HepG2 (cell line): ENCODE results near the gene TTC19. TPM values are rescaled to one million over a fixed set of nuclear protein-coding genes. Genes with fewer than 3 reads are reported as not detected.

Experiments used
- ARNT ChIP-seq: fragments of 450-650 bp; IDR thresholded peaks from 2 replicates; pipeline ENCODE4 v1.6.1; 2017
- ATAD3A ChIP-seq: sonication (generic); formaldehyde crosslinking; IDR thresholded peaks from 2 replicates; pipeline ENCODE4 v1.4.0; 2020; ENCODE audit warnings: missing genetic modification reagents
- DR1 ChIP-seq: sonication (generic); formaldehyde crosslinking; IDR thresholded peaks from 2 replicates; pipeline ENCODE4 v1.8.0; 2021; ENCODE audit warnings: mild to moderate bottlenecking, missing genetic modification reagents, inconsistent platforms
- EP300 ChIP-seq, 3 experiments: sonication (generic) in 1 of 3; formaldehyde crosslinking in 1 of 3; IDR thresholded peaks; 2 replicates each; pipeline versions ENCODE4 v1.5.1 to v1.6.1; 2011 to 2020; ENCODE audit warnings: low read depth in 2 of 3, low read length in 2 of 3, borderline replicate concordance in 1 of 3, improper control_type of control experiment in 1 of 3, mild to moderate bottlenecking in 1 of 3, missing genetic modification reagents in 1 of 3, moderate library complexity in 1 of 3
- GABPA ChIP-seq, 2 experiments: IDR thresholded peaks; 2 replicates each; pipeline ENCODE4 v1.6.1; 2011 to 2016; ENCODE audit warnings: low read depth in 2 of 2, low read length in 1 of 2, missing biosample characterization in 1 of 2, missing genetic modification characterization in 1 of 2
- MTF1 ChIP-seq: sonication (generic); formaldehyde crosslinking; IDR thresholded peaks from 2 replicates; pipeline ENCODE4 v1.5.0; 2020; ENCODE audit warnings: missing genetic modification reagents
- PAF1 ChIP-seq: IDR thresholded peaks from 2 replicates; pipeline ENCODE4 v1.6.1; 2016; ENCODE audit warnings: missing genetic modification reagents, missing compliant biosample characterization
- POLR2AphosphoS5 ChIP-seq: IDR thresholded peaks from 2 replicates; pipeline ENCODE4 v1.6.1; 2012; ENCODE audit warnings: low read depth, low read length
- THAP11 ChIP-seq: IDR thresholded peaks from 2 replicates; pipeline ENCODE4 v1.6.1; 2016; ENCODE audit warnings: missing biosample characterization, missing genetic modification reagents
- THAP8 ChIP-seq: sonication (generic); formaldehyde crosslinking; IDR thresholded peaks from 2 replicates; pipeline ENCODE4 v1.5.1; 2020; ENCODE audit warnings: missing genetic modification reagents, mild to moderate bottlenecking, borderline replicate concordance
- ZMAT3 ChIP-seq: sonication (generic); formaldehyde crosslinking; conservative IDR thresholded peaks from 2 replicates; pipeline ENCODE4 v1.7.0; 2021; ENCODE audit warnings: missing genetic modification reagents
- ZNF10 ChIP-seq: sonication (generic); formaldehyde crosslinking; IDR thresholded peaks from 2 replicates; pipeline ENCODE4 v1.4.0; 2020; ENCODE audit warnings: mild to moderate bottlenecking, low read depth, missing genetic modification reagents, borderline replicate concordance
- ZNF124 ChIP-seq: sonication (generic); formaldehyde crosslinking; IDR thresholded peaks from 2 replicates; pipeline ENCODE4 v1.4.0; 2020; ENCODE audit warnings: missing genetic modification reagents
- ZNF263 ChIP-seq: sonication (generic); formaldehyde crosslinking; IDR thresholded peaks from 2 replicates; pipeline ENCODE4 v1.4.0; 2020; ENCODE audit warnings: missing genetic modification reagents
- ZNF317 ChIP-seq: sonication (generic); formaldehyde crosslinking; IDR thresholded peaks from 2 replicates; pipeline ENCODE4 v1.5.0; 2020; ENCODE audit warnings: mild to moderate bottlenecking, missing genetic modification reagents
- ZNF335 ChIP-seq: sonication (generic); formaldehyde crosslinking; IDR thresholded peaks from 2 replicates; pipeline ENCODE4 v1.4.0; 2020; ENCODE audit warnings: missing genetic modification reagents
- ZNF354B ChIP-seq: sonication (generic); formaldehyde crosslinking; IDR thresholded peaks from 2 replicates; pipeline ENCODE4 v1.8.0; 2022; ENCODE audit warnings: mild to moderate bottlenecking, missing genetic modification reagents
- ZNF430 ChIP-seq: sonication (generic); formaldehyde crosslinking; IDR thresholded peaks from 2 replicates; pipeline ENCODE4 v1.9.0; 2021; ENCODE audit warnings: mild to moderate bottlenecking, missing genetic modification reagents
- ZNF501 ChIP-seq: sonication (generic); formaldehyde crosslinking; IDR thresholded peaks from 2 replicates; pipeline ENCODE4 v1.5.1; 2020; ENCODE audit warnings: mild to moderate bottlenecking, moderate library complexity, missing genetic modification reagents
- ZNF512 ChIP-seq: sonication (generic); formaldehyde crosslinking; IDR thresholded peaks from 2 replicates; pipeline ENCODE4 v1.4.0; 2020; ENCODE audit warnings: mild to moderate bottlenecking, missing genetic modification reagents
- ZNF737 ChIP-seq: sonication (generic); formaldehyde crosslinking; IDR thresholded peaks from 2 replicates; pipeline ENCODE4 v1.5.0; 2020; ENCODE audit warnings: missing genetic modification reagents, mild to moderate bottlenecking, borderline replicate concordance
- ZNF761 ChIP-seq: sonication (generic); formaldehyde crosslinking; conservative IDR thresholded peaks from 2 replicates; pipeline ENCODE4 v1.4.0; 2020; ENCODE audit warnings: mild to moderate bottlenecking, missing genetic modification reagents
- ZNF773 ChIP-seq: sonication (generic); formaldehyde crosslinking; IDR thresholded peaks from 2 replicates; pipeline ENCODE4 v1.4.0; 2020; ENCODE audit warnings: missing genetic modification reagents, borderline replicate concordance
- ZSCAN12 ChIP-seq: sonication (generic); formaldehyde crosslinking; IDR thresholded peaks from 2 replicates; pipeline ENCODE4 v1.9.0; 2021; ENCODE audit warnings: mild to moderate bottlenecking, missing genetic modification reagents
- polyA plus RNA-seq, 8 experiments: library from polyadenylated mRNA; depleted of rRNA in 3 of 8; stranded (reverse) in 7 of 8; unstranded in 1 of 8; fragments of >200 nt; fragmentation: Illumina TruSeq in 4 of 8; extraction: Trizol in 4 of 8; gene quantifications; 2 replicates each; pipeline versions ENCODE4 v1.2.1 to v1.2.3, GENCODE V29; 2011 to 2016; ENCODE audit warnings: low read depth in 4 of 8, missing spikeins in 1 of 8, mixed read lengths in 1 of 8; ENCODE audit not compliant: insufficient read depth in 1 of 8
- total RNA-seq, 5 experiments: library from RNA; depleted of rRNA; stranded (reverse); fragments of >200 nt; fragmentation: Illumina TruSeq; extraction: Trizol; gene quantifications; 2 replicates each; pipeline ENCODE4 v1.2.3, GENCODE V29; 2016; ENCODE audit warnings: low read depth in 1 of 5
- TF ChIP-seq, protein P1 (sequence below): sonication (generic); formaldehyde crosslinking; IDR thresholded peaks from 2 replicates; pipeline ENCODE4 v1.4.0; 2020; ENCODE audit warnings: missing genetic modification reagents
- TF ChIP-seq, protein P2 (sequence below): sonication (generic); formaldehyde crosslinking; IDR thresholded peaks from 2 replicates; pipeline ENCODE4 v1.5.0; 2020; ENCODE audit warnings: missing genetic modification reagents, mild to moderate bottlenecking, borderline replicate concordance

TTC19 gene
- total and polyA plus RNA-seq, 2 of the 13 experiments (the other 11 are each of a cell fraction or from before 2014, with no cell fraction given): 4.4 to 24.3 TPM

DNA sequence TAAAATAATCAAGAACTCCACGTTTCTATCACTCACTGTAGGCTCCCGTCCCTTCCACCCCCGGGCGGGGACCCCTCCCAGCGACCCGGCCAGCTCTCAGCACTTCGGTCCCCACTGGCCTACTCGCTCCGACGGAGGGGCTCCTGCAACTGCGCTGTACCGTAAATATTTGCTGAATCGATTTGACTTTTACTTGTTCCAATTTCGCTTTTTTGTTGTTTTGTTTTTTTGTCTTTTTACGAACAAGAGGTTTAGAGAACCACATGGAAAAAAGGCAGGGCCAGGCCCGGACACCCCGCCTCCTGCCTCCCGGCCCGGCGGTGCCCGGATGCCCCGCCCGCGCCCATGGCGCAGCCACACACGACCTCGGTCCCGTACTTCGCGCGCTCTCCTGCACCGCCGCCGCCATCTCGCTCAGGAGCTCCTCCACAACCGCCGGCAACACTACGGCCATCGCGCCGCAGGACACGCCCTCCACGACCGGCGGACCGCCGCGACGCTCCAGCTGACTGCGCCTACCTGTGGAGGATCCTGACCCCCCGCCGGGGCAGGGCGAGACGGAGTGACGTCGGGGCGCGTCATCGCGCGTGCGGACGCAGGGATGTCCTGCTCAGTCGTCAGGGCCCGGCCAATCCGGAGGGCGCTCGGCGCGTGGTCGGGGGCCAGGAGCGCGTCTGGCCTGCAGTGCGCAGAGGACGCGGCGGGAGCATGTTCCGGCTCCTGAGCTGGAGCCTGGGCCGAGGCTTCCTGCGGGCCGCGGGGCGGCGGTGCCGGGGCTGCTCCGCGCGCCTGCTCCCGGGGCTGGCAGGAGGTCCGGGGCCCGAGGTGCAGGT, at the start of gene TTC19, which contains the start of gene ZSWIM7 (continued):
- TF ChIP-seq POLR2AphosphoS5: peak; percentile 85
- TF ChIP-seq ZNF263: peak; percentile 74
- TF ChIP-seq ZNF512 (CRISPR knock-in tag): no peak
- no peak for TF ChIP-seq ZNF737 (CRISPR knock-in tag)
- TF ChIP-seq, protein P1, sequence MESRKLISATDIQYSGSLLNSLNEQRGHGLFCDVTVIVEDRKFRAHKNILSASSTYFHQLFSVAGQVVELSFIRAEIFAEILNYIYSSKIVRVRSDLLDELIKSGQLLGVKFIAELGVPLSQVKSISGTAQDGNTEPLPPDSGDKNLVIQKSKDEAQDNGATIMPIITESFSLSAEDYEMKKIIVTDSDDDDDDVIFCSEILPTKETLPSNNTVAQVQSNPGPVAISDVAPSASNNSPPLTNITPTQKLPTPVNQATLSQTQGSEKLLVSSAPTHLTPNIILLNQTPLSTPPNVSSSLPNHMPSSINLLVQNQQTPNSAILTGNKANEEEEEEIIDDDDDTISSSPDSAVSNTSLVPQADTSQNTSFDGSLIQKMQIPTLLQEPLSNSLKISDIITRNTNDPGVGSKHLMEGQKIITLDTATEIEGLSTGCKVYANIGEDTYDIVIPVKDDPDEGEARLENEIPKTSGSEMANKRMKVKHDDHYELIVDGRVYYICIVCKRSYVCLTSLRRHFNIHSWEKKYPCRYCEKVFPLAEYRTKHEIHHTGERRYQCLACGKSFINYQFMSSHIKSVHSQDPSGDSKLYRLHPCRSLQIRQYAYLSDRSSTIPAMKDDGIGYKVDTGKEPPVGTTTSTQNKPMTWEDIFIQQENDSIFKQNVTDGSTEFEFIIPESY (CRISPR knock-in tag): no peak
- TF ChIP-seq ATAD3A (CRISPR knock-in tag): no peak
- peak; percentile 66; the same call in 1 of the 2 replicates for TF ChIP-seq THAP8 (CRISPR knock-in tag)
- TF ChIP-seq ZNF773 (CRISPR knock-in tag): peak; percentile 80; the same call in 1 of the 2 replicates
- TF ChIP-seq ZNF430 (CRISPR knock-in tag): no peak; the same call in 1 of the 2 replicates
- no peak for TF ChIP-seq EP300 (IDR thresholded peaks at IDR 0.05; ENCODE audit: low read depth in 2 of 2, low read length in 2 of 2)
- TF ChIP-seq EP300 (CRISPR knock-in tag; IDR thresholded peaks at IDR 0.05; ENCODE audit: borderline replicate concordance): peak; percentile 77; the same call in 1 of the 2 replicates
- TF ChIP-seq ZNF335 (CRISPR knock-in tag): 0 out of 2 replicates have a peak, but pooled peaks have one; percentile 43
- peak; percentile 87 for TF ChIP-seq ZNF124
- peak; percentile 88 for TF ChIP-seq ZMAT3 (CRISPR knock-in tag)
- TF ChIP-seq ZNF317: 0 out of 2 replicates have a peak, but pooled peaks have one; percentile 40
- TF ChIP-seq, protein P2, sequence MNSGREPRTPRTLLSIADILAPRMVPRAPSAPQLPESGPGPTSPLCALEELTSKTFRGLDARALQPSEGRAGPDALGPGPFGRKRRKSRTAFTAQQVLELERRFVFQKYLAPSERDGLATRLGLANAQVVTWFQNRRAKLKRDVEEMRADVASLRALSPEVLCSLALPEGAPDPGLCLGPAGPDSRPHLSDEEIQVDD (CRISPR knock-in tag): peak; percentile 90
- peak; percentile 88 for TF ChIP-seq THAP11
- no peak for TF ChIP-seq PAF1
- TF ChIP-seq ZNF501 (CRISPR knock-in tag): 0 out of 2 replicates have a peak, but pooled peaks have one; percentile 79
- TF ChIP-seq ZNF354B (CRISPR knock-in tag): peak; percentile 71
- no peak for TF ChIP-seq ZSCAN12 (CRISPR knock-in tag)
- TF ChIP-seq ZNF10 (CRISPR knock-in tag): no peak
- peak; percentile 94 for TF ChIP-seq DR1 (CRISPR knock-in tag)
- TF ChIP-seq ARNT: no peak
- peak; percentile 31 for TF ChIP-seq GABPA (IDR thresholded peaks at IDR 0.05; ENCODE audit: low read depth, low read length)
- 0 out of 2 replicates have a peak, but pooled peaks have one; percentile 31 for TF ChIP-seq GABPA (CRISPR knock-in tag; IDR thresholded peaks at IDR 0.05; ENCODE audit: low read depth)
- no peak for TF ChIP-seq MTF1 (CRISPR knock-in tag)
- peak; percentile 82 for TF ChIP-seq ZNF761
